Thyroid gland (tissue), 4 donors: ENCODE measurements around the gene B4GALNT4. TPM values are rescaled to one million over a fixed set of nuclear protein-coding genes. Genes with fewer than 3 reads are reported as not detected.

Experiments
- DNase-seq, 2 donors: peaks; one replicate each; pipeline ENCODE4 v3.0.0-alpha.2; 2019
- H3K27ac ChIP-seq, 3 donors: fragments of 200-600 bp; sonication (generic); 1 replicate in 2 of 3; 2 replicates in 1 of 3; pipeline ENCODE4 v1.5.1; 2016 to 2019; ENCODE audit warnings: mild to moderate bottlenecking in 1 of 3, moderate library complexity in 1 of 3
- H3K27me3 ChIP-seq: fragments of 200-600 bp; sonication (generic); one replicate; pipeline ENCODE4 v1.5.1; 2019
- H3K36me3 ChIP-seq, 2 donors: fragments of 200-600 bp; sonication (generic); one replicate each; pipeline ENCODE4 v1.5.1; 2016 to 2019
- H3K4me1 ChIP-seq, 2 donors: fragments of 200-600 bp; sonication (generic); one replicate each; pipeline ENCODE4 v1.5.1; 2017 to 2019
- H3K4me3 ChIP-seq, 3 donors: fragments of 200-600 bp; sonication (generic); replicated peaks in 1 of 3; 1 replicate in 2 of 3; 2 replicates in 1 of 3; pipeline ENCODE4 v1.5.1; 2016; ENCODE audit warnings: mild to moderate bottlenecking in 1 of 3
- H3K9me3 ChIP-seq: fragments of 200-600 bp; sonication (generic); one replicate; pipeline ENCODE4 v1.5.1; 2017
- CTCF ChIP-seq, 6 experiments: fragments of 200-600 bp in 3 of 6; fragments of 450-650 bp in 3 of 6; sonication (generic) in 3 of 6; IDR thresholded peaks; one replicate each; pipeline ENCODE4 v1.5.1; 2016 to 2019; ENCODE audit warnings: antibody characterized with exemption in 6 of 6, mild to moderate bottlenecking in 2 of 6, inconsistent platforms in 1 of 6, moderate library complexity in 1 of 6
- POLR2A ChIP-seq, 2 donors: fragments of 450-650 bp; IDR thresholded peaks; one replicate each; pipeline ENCODE4 v1.6.1; 2017; ENCODE audit warnings: antibody characterized with exemption in 2 of 2, mild to moderate bottlenecking in 2 of 2, moderate library complexity in 1 of 2
- WGBS, 2 donors: methylation state at CpG; one replicate each; pipeline ENCODE4 v1.1.5; 2017; 5-methylcytosine and 5-hydroxymethylcytosine counted together
- intact Hi-C: fragments of 100-400 bp; cut with DNase I; formaldehyde crosslinking; loops from one replicate; pipeline ENCODE4 v1.15.1; 2023
- total RNA-seq, 4 donors: library from RNA; depleted of rRNA; stranded (reverse); fragments of >200 nt; gene quantifications; one replicate each; pipeline ENCODE4 v1.2.3, GENCODE V29; 2016

The B4GALNT4 gene
- total RNA-seq, 4 donors from 2014 or later, result 0.98 to 1.2 TPM; not detected in 2

GRCh38 chr11:371716-372590 is 2.7 kb downstream of the B4GALNT4 start:
- no peak for DNase-seq
- H3K27ac ChIP-seq, result no peak overlapping the region
- no peaks in the 10 kb centered on the region for H3K9me3 ChIP-seq
- no peaks in the 10 kb centered on the region for H3K36me3 ChIP-seq
- no peak overlapping the region for H3K4me3 ChIP-seq
- peaks cover 15% of the 10 kb centered on the region for H3K27me3 ChIP-seq
- intact Hi-C loops, result no loop called here
- peaks cover 0 to 8% of the 10 kb centered on the region in 2 donors for H3K4me1 ChIP-seq
- no peak for TF ChIP-seq CTCF (IDR thresholded peaks at IDR 0.05)
- no peak for TF ChIP-seq POLR2A (IDR thresholded peaks at IDR 0.05)
- 84 to 96% methylated on average over 16 to 19 of the region's 19 CpGs for WGBS, 2 donors

DNA sequence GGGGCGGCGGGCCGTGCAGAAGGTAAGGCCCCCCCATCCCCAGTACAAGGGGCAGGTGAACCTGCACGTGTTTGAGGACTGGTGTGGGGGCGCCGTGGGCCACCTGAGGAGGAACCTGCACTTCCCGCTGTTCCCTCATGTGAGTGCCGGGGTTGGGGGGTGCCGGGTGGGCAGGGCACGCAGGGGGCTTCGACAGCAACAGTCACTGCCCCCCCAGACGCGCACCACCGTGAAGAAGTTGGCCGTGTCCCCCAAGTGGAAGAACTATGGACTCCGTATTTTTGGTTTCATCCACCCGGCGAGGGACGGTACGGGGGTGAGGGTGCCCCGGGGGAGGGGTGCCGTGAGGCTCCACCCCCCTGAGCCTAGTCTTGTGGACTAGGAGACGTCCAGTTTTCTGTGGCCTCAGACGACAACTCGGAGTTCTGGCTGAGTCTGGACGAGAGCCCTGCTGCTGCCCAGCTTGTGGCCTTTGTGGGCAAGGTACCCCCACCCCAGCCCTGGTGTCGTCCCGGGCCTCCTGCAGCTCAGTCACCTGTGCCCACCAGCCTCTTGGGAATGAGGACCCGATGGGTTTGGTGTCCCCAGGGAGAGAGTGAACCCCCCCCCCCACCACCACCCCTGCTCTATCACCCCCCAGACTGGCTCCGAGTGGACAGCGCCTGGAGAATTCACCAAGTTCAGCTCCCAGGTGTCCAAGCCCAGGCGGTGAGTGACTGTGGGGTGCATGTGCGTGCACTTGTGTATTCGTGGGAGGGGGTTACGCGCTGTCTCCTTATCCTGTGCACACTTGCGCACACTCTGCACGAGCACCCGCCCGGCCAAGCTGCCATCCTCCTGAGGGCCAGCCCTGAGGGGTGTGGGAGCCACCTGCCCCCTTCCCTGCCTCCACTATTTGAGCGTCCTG is 3.8 kb downstream of the B4GALNT4 start:
- DNase-seq, result no peak
- H3K4me1 ChIP-seq, result peaks cover 0 to 8% of the 10 kb centered on the region in 2 donors
- WGBS, 2 donors, result 91 to 96% methylated on average over 12 to 31 of the region's 41 CpGs
- no peaks in the 10 kb centered on the region for H3K36me3 ChIP-seq
- H3K4me3 ChIP-seq, result no peak overlapping the region
- H3K27me3 ChIP-seq, result peaks cover 9% of the 10 kb centered on the region
- no peak overlapping the region for H3K27ac ChIP-seq
- H3K9me3 ChIP-seq, result no peaks in the 10 kb centered on the region
- TF ChIP-seq CTCF (IDR thresholded peaks at IDR 0.05) (no peak), POLR2A (IDR thresholded peaks at IDR 0.05) (no peak)
- intact Hi-C loops, result no loop called here

DNA sequence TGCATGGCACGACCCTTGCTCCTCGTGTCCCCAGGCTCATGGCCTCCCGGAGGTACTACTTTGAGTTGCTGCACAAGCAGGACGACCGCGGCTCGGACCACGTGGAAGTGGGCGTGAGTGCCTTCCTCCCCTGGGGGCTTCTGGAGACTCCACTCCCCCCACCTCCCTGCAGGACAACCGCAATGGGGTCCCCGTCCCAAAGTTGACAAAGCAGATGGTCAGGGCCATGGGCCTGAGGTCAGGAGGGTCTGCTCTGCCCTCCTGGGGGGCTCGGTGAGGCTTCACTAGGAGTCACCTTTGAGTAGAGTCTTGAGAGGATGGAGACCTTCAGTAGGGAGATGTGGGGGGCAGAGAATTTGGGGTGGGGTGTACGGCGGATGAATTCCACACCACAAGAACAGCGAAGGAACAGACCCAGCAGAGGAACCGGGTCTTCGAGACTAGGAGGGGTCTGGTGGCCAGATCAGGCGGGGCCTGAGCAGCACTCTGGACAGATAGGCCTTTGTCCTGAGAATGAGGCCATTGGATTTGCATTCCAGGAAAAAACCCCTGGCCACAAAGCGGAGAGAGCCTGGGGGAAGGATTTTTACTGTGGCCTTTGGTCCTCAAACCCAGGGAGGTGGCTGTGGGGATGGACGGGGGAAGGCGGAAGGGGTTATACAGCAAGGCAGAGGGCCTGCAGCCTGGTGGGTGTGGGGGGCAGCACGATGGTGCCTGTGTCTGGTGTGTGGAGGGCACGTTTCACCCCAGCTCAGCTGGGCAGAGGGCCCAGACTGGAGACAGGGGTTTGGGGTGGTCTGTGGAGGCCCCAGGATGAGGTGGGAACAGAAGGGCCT is 4.6 kb downstream of the B4GALNT4 start:
- Histone ChIP-seq H3K4me3 (no peak overlapping the region), H3K9me3 (no peaks in the 10 kb centered on the region), H3K4me1 (peaks cover 0 to under 1% of the 10 kb centered on the region in 2 donors), H3K27ac (no peak overlapping the region), H3K27me3 (no peaks in the 10 kb centered on the region), H3K36me3 (no peaks in the 10 kb centered on the region)
- TF ChIP-seq POLR2A (IDR thresholded peaks at IDR 0.05) (no peak), CTCF (IDR thresholded peaks at IDR 0.05) (no peak)
- intact Hi-C loops, result no loop called here
- 86 to 93% methylated on average over 21 to 23 of the region's 23 CpGs for WGBS, 2 donors
- DNase-seq, result no peak

- Histone ChIP-seq H3K4me3 (no peak overlapping the region), H3K27me3 (no peaks in the 10 kb centered on the region), H3K9me3 (no peaks in the 10 kb centered on the region), H3K36me3 (no peaks in the 10 kb centered on the region), H3K4me1 (no peaks in the 10 kb centered on the region), H3K27ac (no peak overlapping the region)
- intact Hi-C loops, result no loop called here
- DNase-seq, result no peak
- 90 to 94% methylated on average over 36 of the region's 41 CpGs for WGBS, 2 donors
- no peak for TF ChIP-seq CTCF (IDR thresholded peaks at IDR 0.05)
- TF ChIP-seq POLR2A (IDR thresholded peaks at IDR 0.05), result no peak
Measured at GRCh38 chr11:375065-376025, 6.0 kb downstream of the B4GALNT4 start.
